HFF-Myc (cell line): Measurements from ENCODE around the gene CERS4.
"Not testable (repeated sequence)": the region's sequence is repeated elsewhere in the genome, so short reads cannot be mapped to it uniquely, and the experiment has no call there.

Experiments used
- DNase-seq: peaks from one replicate; pipeline ENCODE4 v3.0.0-alpha.2; 2011; ENCODE audit warnings: low read depth; ENCODE audit errors: extremely low read depth
- H3K4me3 ChIP-seq: replicated peaks from 2 replicates; pipeline ENCODE4 v1.5.1; 2011; ENCODE audit warnings: low read depth, mild to moderate bottlenecking, control low read depth, low read length
- CTCF ChIP-seq: IDR thresholded peaks from 2 replicates; pipeline ENCODE4 v1.5.1; 2012; ENCODE audit warnings: mild to moderate bottlenecking, low read depth, low read length, control low read depth; ENCODE audit errors: missing control alignments

CERS4 gene

DNA sequence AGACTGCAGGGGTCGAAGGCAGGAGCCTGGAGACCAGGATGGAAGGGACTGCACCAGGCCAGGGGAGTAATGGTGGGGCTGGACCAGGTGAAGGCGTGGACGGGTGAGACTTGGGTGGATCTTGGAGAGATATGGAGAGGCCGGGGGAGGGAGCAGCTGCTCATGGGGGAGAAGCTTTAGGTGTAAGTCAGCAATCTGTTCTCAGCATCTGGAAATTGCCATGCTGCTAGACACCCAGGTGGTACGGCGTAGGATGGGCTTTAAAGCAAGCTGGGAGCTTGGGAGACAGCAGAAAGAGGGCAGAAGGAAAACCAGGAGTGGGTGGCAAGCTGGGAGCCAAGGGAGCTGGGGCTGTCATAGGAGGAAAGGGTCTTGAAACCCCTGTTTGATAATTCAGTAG lies 3.0 kb downstream of the CERS4 start:
- DNase-seq: no peak
- no peak overlapping the region for H3K4me3 ChIP-seq
- TF ChIP-seq CTCF: no peak

- DNase-seq: no peak
- no peak overlapping the region for H3K4me3 ChIP-seq
- TF ChIP-seq CTCF: no peak
Observed at GRCh38 chr19:8212916-8213315, 3.7 kb downstream of the CERS4 start.

DNA sequence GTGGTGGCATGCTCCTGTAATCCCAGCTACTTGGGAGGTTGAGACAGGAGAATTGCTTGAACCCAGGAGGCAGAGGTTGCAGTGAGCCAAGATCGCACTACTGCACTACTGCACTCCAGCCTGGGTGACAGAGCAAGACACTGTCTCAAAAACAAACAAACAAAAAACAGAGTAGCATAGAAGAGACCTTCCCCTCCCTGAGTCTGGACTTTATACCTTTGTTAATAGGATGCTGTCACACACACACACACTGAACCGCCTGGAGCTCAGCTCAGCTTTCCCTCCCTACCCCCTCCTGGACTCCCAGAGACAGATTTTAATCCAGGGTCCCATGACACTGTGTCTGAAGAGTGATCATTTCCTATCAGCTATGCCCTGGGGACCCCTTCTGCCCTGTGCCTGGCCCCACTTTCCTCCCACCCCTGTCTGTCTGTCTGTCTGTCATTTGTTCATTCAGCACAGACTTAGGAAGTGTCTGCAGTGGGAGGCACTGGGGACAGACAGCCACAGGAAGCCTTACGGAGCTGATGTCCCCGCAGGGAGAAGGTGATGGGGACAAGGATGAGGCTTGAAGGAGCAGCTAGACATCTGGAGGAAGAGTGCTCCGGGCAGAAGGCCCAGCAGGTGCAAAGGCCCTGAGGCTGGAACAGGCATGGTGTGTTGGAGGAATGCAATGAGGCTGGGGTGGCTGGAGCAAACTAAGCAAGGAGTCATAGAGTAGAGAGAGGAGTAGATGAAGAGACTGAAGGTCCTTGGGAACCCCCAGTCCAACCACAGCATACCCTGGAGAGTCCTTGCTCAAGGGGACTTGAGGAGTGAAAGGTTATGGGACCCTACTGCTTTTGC lies 4.9 kb downstream of the CERS4 start:
- no peak overlapping the region for H3K4me3 ChIP-seq
- TF ChIP-seq CTCF: no peak
- DNase-seq: no peak

GRCh38 chr19:8214802-8215201 lies 5.6 kb downstream of the CERS4 start:
- TF ChIP-seq CTCF: no peak
- H3K4me3 ChIP-seq: no peak overlapping the region
- no peak for DNase-seq

GRCh38 chr19:8215783-8216182 lies 6.6 kb downstream of the CERS4 start:
- no peak overlapping the region for H3K4me3 ChIP-seq

GRCh38 chr19:8216357-8216756 lies 7.2 kb downstream of the CERS4 start:
- no peak for TF ChIP-seq CTCF
- DNase-seq: no peak
- no peak overlapping the region for H3K4me3 ChIP-seq

More at GRCh38 chr19:8215783-8216182, 6.6 kb downstream of the CERS4 start:
- no peak for TF ChIP-seq CTCF
- DNase-seq: no peak

DNA sequence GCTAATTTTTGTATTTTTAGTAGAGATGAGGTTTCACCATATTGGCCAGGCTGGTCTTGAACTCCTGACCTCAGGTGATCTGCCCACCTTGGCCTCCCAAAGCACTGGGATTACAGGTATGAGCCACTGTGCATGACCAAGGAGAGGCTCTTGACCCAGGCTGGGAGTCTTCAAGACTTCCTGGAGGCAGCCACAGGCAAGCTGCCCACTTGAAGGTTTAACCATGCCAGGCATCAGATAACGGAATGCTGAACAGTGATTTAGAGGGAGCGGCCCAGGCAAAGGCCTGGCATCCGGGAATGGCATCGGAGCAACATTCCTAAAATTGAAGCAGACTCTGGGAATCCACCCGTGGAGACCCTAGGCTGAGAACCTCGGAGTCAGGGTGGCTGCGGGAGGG lies 9.0 kb downstream of the CERS4 start:
- DNase-seq, H3K4me3 ChIP-seq: not testable (repeated sequence)
